Measurements from ENCODE around the gene KMO. TPM values are rescaled to one million over a fixed set of nuclear protein-coding genes. Genes with fewer than 3 reads are reported as not detected.

The KMO gene
- total RNA-seq, 2 donors from 2014 or later: not detected

GRCh38 chr1:241533326-241534115 lies 1.3 kb downstream of the KMO start:
- Histone ChIP-seq H3K4me1 (ENCODE audit: control insufficient read depth, insufficient read depth, low read length) (peaks cover 8% of the 10 kb centered on the region), H3K4me3 (ENCODE audit: low read length) (no peak overlapping the region), H3K27me3 (ENCODE audit: control insufficient read depth, insufficient read depth, low read length, poor library complexity, severe bottlenecking) (no peaks in the 10 kb centered on the region), H3K9me3 (ENCODE audit: control insufficient read depth, low read length) (no peaks in the 10 kb centered on the region), H3K36me3 (ENCODE audit: control insufficient read depth, insufficient read depth, low read length) (no peaks in the 10 kb centered on the region), H3K9ac (ENCODE audit: extremely low read depth, low read length, poor library complexity, severe bottlenecking) (no peak overlapping the region), H3K27ac (ENCODE audit: low read depth, low read length) (no peak overlapping the region)
- H3K27ac Mint-ChIP-seq: no peak overlapping the region
- H3K4me1 Mint-ChIP-seq: peaks cover 11% of the 10 kb centered on the region
- DNase-seq: no peak
- H3K9me3 Mint-ChIP-seq: no peaks in the 10 kb centered on the region
- no peak for TF ChIP-seq CTCF (conservative IDR thresholded peaks at IDR 0.05)
- no peaks in the 10 kb centered on the region for H3K27me3 Mint-ChIP-seq (ENCODE audit: insufficient read depth)
- H3K36me3 Mint-ChIP-seq (ENCODE audit: low read depth): no peaks in the 10 kb centered on the region
- no peak overlapping the region for H3K4me3 Mint-ChIP-seq
- WGBS, 2 experiments (ENCODE audit: insufficient coverage in 1 of 2, insufficient read length in 1 of 2): 86 to 89% methylated on average over 4 of the region's 5 CpGs

GRCh38 chr1:241536304-241536703 lies 4.1 kb downstream of the KMO start:
- Mint-ChIP-seq H3K4me1 (peaks cover 8% of the 10 kb centered on the region), H3K9me3 (no peaks in the 10 kb centered on the region), H3K27ac (no peak overlapping the region), H3K4me3 (no peak overlapping the region), H3K36me3 (ENCODE audit: low read depth) (no peaks in the 10 kb centered on the region), H3K27me3 (ENCODE audit: insufficient read depth) (no peaks in the 10 kb centered on the region)
- 90 to 100% methylated on average over 1 of the region's 1 CpG for WGBS, 2 experiments (ENCODE audit: insufficient coverage in 1 of 2, insufficient read length in 1 of 2)
- no peaks in the 10 kb centered on the region for H3K27me3 ChIP-seq (ENCODE audit: control insufficient read depth, insufficient read depth, low read length, poor library complexity, severe bottlenecking)
- H3K27ac ChIP-seq (ENCODE audit: low read depth, low read length): no peak overlapping the region
- H3K36me3 ChIP-seq (ENCODE audit: control insufficient read depth, insufficient read depth, low read length): no peaks in the 10 kb centered on the region
- TF ChIP-seq CTCF (conservative IDR thresholded peaks at IDR 0.05): no peak
- no peak for DNase-seq
- H3K4me1 ChIP-seq (ENCODE audit: control insufficient read depth, insufficient read depth, low read length): peaks cover 8% of the 10 kb centered on the region
- H3K9ac ChIP-seq (ENCODE audit: extremely low read depth, low read length, poor library complexity, severe bottlenecking): no peak overlapping the region
- no peak overlapping the region for H3K4me3 ChIP-seq (ENCODE audit: low read length)
- no peaks in the 10 kb centered on the region for H3K9me3 ChIP-seq (ENCODE audit: control insufficient read depth, low read length)

- Histone ChIP-seq H3K27me3 (ENCODE audit: control insufficient read depth, insufficient read depth, low read length, poor library complexity, severe bottlenecking) (no peaks in the 10 kb centered on the region), H3K9me3 (ENCODE audit: control insufficient read depth, low read length) (no peaks in the 10 kb centered on the region), H3K36me3 (ENCODE audit: control insufficient read depth, insufficient read depth, low read length) (no peaks in the 10 kb centered on the region), H3K4me3 (ENCODE audit: low read length) (no peak overlapping the region), H3K4me1 (ENCODE audit: control insufficient read depth, insufficient read depth, low read length) (peaks cover 8% of the 10 kb centered on the region), H3K27ac (ENCODE audit: low read depth, low read length) (no peak overlapping the region), H3K9ac (ENCODE audit: extremely low read depth, low read length, poor library complexity, severe bottlenecking) (no peak overlapping the region)
- no peak overlapping the region for H3K27ac Mint-ChIP-seq
- TF ChIP-seq CTCF (conservative IDR thresholded peaks at IDR 0.05): no peak
- 89 to 100% methylated on average over 1 to 2 of the region's 2 CpGs for WGBS, 2 experiments (ENCODE audit: insufficient coverage in 1 of 2, insufficient read length in 1 of 2)
- H3K9me3 Mint-ChIP-seq: no peaks in the 10 kb centered on the region
- no peaks in the 10 kb centered on the region for H3K36me3 Mint-ChIP-seq (ENCODE audit: low read depth)
- no peak for DNase-seq
- H3K4me3 Mint-ChIP-seq: no peak overlapping the region
- H3K27me3 Mint-ChIP-seq (ENCODE audit: insufficient read depth): no peaks in the 10 kb centered on the region
- peaks cover 3% of the 10 kb centered on the region for H3K4me1 Mint-ChIP-seq
Measured at GRCh38 chr1:241536969-241537368, 4.8 kb downstream of the KMO start.

Measured in endodermal cell (in vitro differentiated cells).